Natural killer cell (primary cell): ENCODE data around the gene RAG1. TPM values are rescaled to one million over a fixed set of nuclear protein-coding genes. Genes with fewer than 3 reads are reported as not detected.

Experiments
- ATAC-seq, 3 donors: fragments of 150-1000 bp in 2 of 3; fragments of 200-7000 bp in 1 of 3; cut with Tn5 transposase; 1 replicate in 1 of 3; 2 replicates in 2 of 3; pipeline ENCODE4 v1.10.0; 2021; ENCODE audit warnings: mild to moderate bottlenecking in 2 of 3, moderate library complexity in 2 of 3
- DNase-seq, 2 donors: peaks; one replicate each; pipeline versions ENCODE4 v3.0.0 to v3.0.0-alpha.2; 2013 to 2021; ENCODE audit warnings: mixed read lengths in 1 of 2
- H3K27ac ChIP-seq: one replicate; pipeline ENCODE4 v1.5.1; 2013; ENCODE audit warnings: mild to moderate bottlenecking, low read length
- H3K27me3 ChIP-seq: one replicate; pipeline ENCODE4 v1.6.1; 2013; ENCODE audit warnings: low read length; ENCODE audit not compliant: control insufficient read depth, insufficient read depth
- H3K36me3 ChIP-seq: one replicate; pipeline ENCODE4 v1.6.1; 2013; ENCODE audit warnings: low read length; ENCODE audit not compliant: control insufficient read depth, insufficient read depth
- H3K4me1 ChIP-seq: one replicate; pipeline ENCODE4 v1.6.1; 2013; ENCODE audit warnings: low read length; ENCODE audit not compliant: control insufficient read depth, insufficient read depth
- H3K4me3 ChIP-seq: one replicate; pipeline ENCODE4 v1.5.1; 2013; ENCODE audit warnings: low read length
- H3K9me3 ChIP-seq: one replicate; pipeline ENCODE4 v1.6.1; 2013; ENCODE audit warnings: low read length; ENCODE audit not compliant: control insufficient read depth, insufficient read depth
- H3K27ac Mint-ChIP-seq, 2 donors: one replicate each; pipeline ENCODE4 v1.8.0; 2022; ENCODE audit warnings: mild to moderate bottlenecking in 2 of 2, mixed read lengths in 2 of 2, moderate library complexity in 1 of 2
- H3K27me3 Mint-ChIP-seq, 2 donors: one replicate each; pipeline ENCODE4 v1.8.0; 2022; ENCODE audit warnings: low read depth in 2 of 2, mixed read lengths in 2 of 2
- H3K36me3 Mint-ChIP-seq: one replicate; pipeline ENCODE4 v1.8.0; 2022; ENCODE audit warnings: mixed read lengths
- H3K4me1 Mint-ChIP-seq, 2 donors: one replicate each; pipeline ENCODE4 v1.8.0; 2022; ENCODE audit warnings: mixed read lengths in 2 of 2
- H3K4me3 Mint-ChIP-seq: one replicate; pipeline ENCODE4 v1.8.0; 2022; ENCODE audit warnings: mild to moderate bottlenecking, moderate library complexity, mixed read lengths
- H3K9me3 Mint-ChIP-seq, 2 donors: one replicate each; pipeline ENCODE4 v1.8.0; 2022; ENCODE audit warnings: mixed read lengths in 2 of 2
- WGBS: methylation state at CpG from one replicate; pipeline ENCODE4 v1.1.7; 2013; ENCODE audit warnings: missing lambda C conversion rate; ENCODE audit not compliant: insufficient coverage; 5-methylcytosine and 5-hydroxymethylcytosine counted together
- intact Hi-C: fragments of 100-400 bp; cut with micrococcal nuclease; formaldehyde crosslinking; loops from one replicate; pipeline ENCODE4 v1.14.2; 2022
- total RNA-seq, 4 donors: library from RNA; stranded (reverse); fragments of 120-200 nt in 1 of 4; gene quantifications; one replicate each; pipeline versions ENCODE4 v1.2.3 to v1.2.4, GENCODE V29; 2013 to 2022
- TF ChIP-seq, protein P1 (sequence below): fragments of 200-600 bp; IDR thresholded peaks from one replicate; pipeline ENCODE4 v1.8.0; 2022; ENCODE audit warnings: antibody characterized with exemption

RAG1 gene
- total RNA-seq, 3 donors from 2014 or later (not counting 1 experiment from before 2014, with no cell fraction given) = 0.96 to 2.1 (median 1.4) TPM

DNA sequence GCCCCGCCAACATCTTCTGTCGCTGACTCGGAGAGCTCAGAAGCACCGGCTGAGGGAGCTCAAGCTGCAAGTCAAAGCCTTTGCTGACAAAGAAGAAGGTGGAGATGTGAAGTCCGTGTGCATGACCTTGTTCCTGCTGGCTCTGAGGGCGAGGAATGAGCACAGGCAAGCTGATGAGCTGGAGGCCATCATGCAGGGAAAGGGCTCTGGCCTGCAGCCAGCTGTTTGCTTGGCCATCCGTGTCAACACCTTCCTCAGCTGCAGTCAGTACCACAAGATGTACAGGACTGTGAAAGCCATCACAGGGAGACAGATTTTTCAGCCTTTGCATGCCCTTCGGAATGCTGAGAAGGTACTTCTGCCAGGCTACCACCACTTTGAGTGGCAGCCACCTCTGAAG is 6.7 kb downstream of the RAG1 start:
- no peak for ATAC-seq
- no peak for DNase-seq
- Histone ChIP-seq H3K4me1 (no peaks in the 10 kb centered on the region), H3K36me3 (peaks cover 1% of the 10 kb centered on the region), H3K27me3 (no peaks in the 10 kb centered on the region), H3K9me3 (no peaks in the 10 kb centered on the region), H3K27ac (no peak overlapping the region), H3K4me3 (no peak overlapping the region)
- TF ChIP-seq, protein P1, sequence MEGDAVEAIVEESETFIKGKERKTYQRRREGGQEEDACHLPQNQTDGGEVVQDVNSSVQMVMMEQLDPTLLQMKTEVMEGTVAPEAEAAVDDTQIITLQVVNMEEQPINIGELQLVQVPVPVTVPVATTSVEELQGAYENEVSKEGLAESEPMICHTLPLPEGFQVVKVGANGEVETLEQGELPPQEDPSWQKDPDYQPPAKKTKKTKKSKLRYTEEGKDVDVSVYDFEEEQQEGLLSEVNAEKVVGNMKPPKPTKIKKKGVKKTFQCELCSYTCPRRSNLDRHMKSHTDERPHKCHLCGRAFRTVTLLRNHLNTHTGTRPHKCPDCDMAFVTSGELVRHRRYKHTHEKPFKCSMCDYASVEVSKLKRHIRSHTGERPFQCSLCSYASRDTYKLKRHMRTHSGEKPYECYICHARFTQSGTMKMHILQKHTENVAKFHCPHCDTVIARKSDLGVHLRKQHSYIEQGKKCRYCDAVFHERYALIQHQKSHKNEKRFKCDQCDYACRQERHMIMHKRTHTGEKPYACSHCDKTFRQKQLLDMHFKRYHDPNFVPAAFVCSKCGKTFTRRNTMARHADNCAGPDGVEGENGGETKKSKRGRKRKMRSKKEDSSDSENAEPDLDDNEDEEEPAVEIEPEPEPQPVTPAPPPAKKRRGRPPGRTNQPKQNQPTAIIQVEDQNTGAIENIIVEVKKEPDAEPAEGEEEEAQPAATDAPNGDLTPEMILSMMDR = no peak
- no peaks in the 10 kb centered on the region for H3K4me1 Mint-ChIP-seq
- peaks cover 0 to 15% of the 10 kb centered on the region in 2 donors for H3K27me3 Mint-ChIP-seq
- no peaks in the 10 kb centered on the region for H3K9me3 Mint-ChIP-seq
- WGBS = 84% methylated on average over 8 of the region's 8 CpGs
- intact Hi-C loops = no loop called here
- no peak overlapping the region for H3K4me3 Mint-ChIP-seq
- no peak overlapping the region for H3K27ac Mint-ChIP-seq
- no peaks in the 10 kb centered on the region for H3K36me3 Mint-ChIP-seq

DNA sequence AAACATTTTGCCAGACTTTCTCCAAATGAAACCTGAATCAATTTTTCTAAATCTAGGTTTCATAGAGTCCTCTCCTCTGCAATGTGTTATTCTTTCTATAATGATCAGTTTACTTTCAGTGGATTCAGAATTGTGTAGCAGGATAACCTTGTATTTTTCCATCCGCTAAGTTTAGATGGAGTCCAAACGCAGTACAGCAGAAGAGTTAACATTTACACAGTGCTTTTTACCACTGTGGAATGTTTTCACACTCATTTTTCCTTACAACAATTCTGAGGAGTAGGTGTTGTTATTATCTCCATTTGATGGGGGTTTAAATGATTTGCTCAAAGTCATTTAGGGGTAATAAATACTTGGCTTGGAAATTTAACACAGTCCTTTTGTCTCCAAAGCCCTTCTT is 9.6 kb downstream of the RAG1 start:
- H3K36me3 Mint-ChIP-seq = no peaks in the 10 kb centered on the region
- TF ChIP-seq, protein P1 = no peak
- Histone ChIP-seq H3K27me3 (no peaks in the 10 kb centered on the region), H3K27ac (no peak overlapping the region), H3K9me3 (no peaks in the 10 kb centered on the region), H3K4me3 (no peak overlapping the region), H3K4me1 (no peaks in the 10 kb centered on the region), H3K36me3 (peaks cover 1% of the 10 kb centered on the region)
- no peak overlapping the region for H3K27ac Mint-ChIP-seq
- WGBS = 80% methylated on average over 1 of the region's 2 CpGs
- peaks cover 3 to 13% of the 10 kb centered on the region in 2 donors for H3K27me3 Mint-ChIP-seq
- no peaks in the 10 kb centered on the region for H3K9me3 Mint-ChIP-seq
- DNase-seq (no peak), ATAC-seq (no peak)
- intact Hi-C loops = no loop called here
- H3K4me3 Mint-ChIP-seq = no peak overlapping the region
- H3K4me1 Mint-ChIP-seq = no peaks in the 10 kb centered on the region

DNA sequence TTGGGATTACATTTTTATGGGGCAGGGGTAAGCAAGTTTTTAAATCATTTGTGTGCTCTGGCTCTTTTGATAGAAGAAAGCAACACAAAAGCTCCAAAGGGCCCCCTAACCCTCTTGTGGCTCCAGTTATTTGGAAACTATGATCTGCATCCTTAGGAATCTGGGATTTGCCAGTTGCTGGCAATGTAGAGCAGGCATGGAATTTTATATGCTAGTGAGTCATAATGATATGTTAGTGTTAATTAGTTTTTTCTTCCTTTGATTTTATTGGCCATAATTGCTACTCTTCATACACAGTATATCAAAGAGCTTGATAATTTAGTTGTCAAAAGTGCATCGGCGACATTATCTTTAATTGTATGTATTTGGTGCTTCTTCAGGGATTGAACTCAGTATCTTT is 10.1 kb downstream of the RAG1 start:
- DNase-seq (no peak), ATAC-seq (no peak)
- Histone ChIP-seq H3K4me3 (no peak overlapping the region), H3K27ac (no peak overlapping the region), H3K27me3 (no peaks in the 10 kb centered on the region), H3K9me3 (no peaks in the 10 kb centered on the region), H3K4me1 (no peaks in the 10 kb centered on the region), H3K36me3 (peaks cover 1% of the 10 kb centered on the region)
- no CpG with 5 or more reads among the region's 2 CpGs for WGBS
- H3K4me1 Mint-ChIP-seq = no peaks in the 10 kb centered on the region
- H3K27me3 Mint-ChIP-seq = peaks cover 3 to 13% of the 10 kb centered on the region in 2 donors
- no peaks in the 10 kb centered on the region for H3K36me3 Mint-ChIP-seq
- no peaks in the 10 kb centered on the region for H3K9me3 Mint-ChIP-seq
- no peak overlapping the region for H3K27ac Mint-ChIP-seq
- H3K4me3 Mint-ChIP-seq = no peak overlapping the region
- TF ChIP-seq, protein P1 = no peak
- intact Hi-C loops = no loop called here

DNA sequence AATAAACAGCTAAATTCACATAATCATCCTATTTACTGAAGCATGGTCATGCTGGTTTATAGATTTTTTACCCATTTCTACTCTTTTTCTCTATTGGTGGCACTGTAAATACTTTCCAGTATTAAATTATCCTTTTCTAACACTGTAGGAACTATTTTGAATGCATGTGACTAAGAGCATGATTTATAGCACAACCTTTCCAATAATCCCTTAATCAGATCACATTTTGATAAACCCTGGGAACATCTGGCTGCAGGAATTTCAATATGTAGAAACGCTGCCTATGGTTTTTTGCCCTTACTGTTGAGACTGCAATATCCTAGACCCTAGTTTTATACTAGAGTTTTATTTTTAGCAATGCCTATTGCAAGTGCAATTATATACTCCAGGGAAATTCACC is 10.7 kb downstream of the RAG1 start:
- H3K4me1 Mint-ChIP-seq = no peaks in the 10 kb centered on the region
- TF ChIP-seq, protein P1 = no peak
- no peaks in the 10 kb centered on the region for H3K9me3 Mint-ChIP-seq
- H3K27ac Mint-ChIP-seq = no peak overlapping the region
- DNase-seq = no peak
- H3K27me3 ChIP-seq = no peaks in the 10 kb centered on the region
- H3K27me3 Mint-ChIP-seq = peaks cover 4 to 13% of the 10 kb centered on the region in 2 donors
- no peak overlapping the region for H3K4me3 ChIP-seq
- no peak overlapping the region for H3K27ac ChIP-seq
- no peaks in the 10 kb centered on the region for H3K36me3 Mint-ChIP-seq
- H3K4me3 Mint-ChIP-seq = no peak overlapping the region
- 83% methylated on average over 1 of the region's 1 CpG for WGBS
- intact Hi-C loops = no loop called here
- peaks cover 1% of the 10 kb centered on the region for H3K36me3 ChIP-seq
- H3K9me3 ChIP-seq = no peaks in the 10 kb centered on the region
- no peak for ATAC-seq
- no peaks in the 10 kb centered on the region for H3K4me1 ChIP-seq
